Peyer's patch (tissue), 4 donors: ENCODE data around the gene SEMA5A. TPM values are rescaled to one million over a fixed set of nuclear protein-coding genes. Genes with fewer than 3 reads are reported as not detected.

Source experiments
- DNase-seq, 3 donors: peaks; one replicate each; pipeline ENCODE4 v3.0.0-alpha.2; 2017 to 2019
- H3K27ac ChIP-seq, 4 donors: fragments of 200-600 bp; sonication (generic); one replicate each; pipeline ENCODE4 v1.5.1; 2016 to 2019
- H3K27me3 ChIP-seq, 2 donors: fragments of 200-600 bp; sonication (generic); one replicate each; pipeline ENCODE4 v1.5.1; 2019
- H3K36me3 ChIP-seq, 3 donors: fragments of 200-600 bp; sonication (generic); one replicate each; pipeline ENCODE4 v1.5.1; 2016 to 2019
- H3K4me1 ChIP-seq, 4 donors: fragments of 200-600 bp; sonication (generic); one replicate each; pipeline ENCODE4 v1.5.1; 2016 to 2019
- H3K4me3 ChIP-seq, 4 donors: fragments of 200-600 bp; sonication (generic); 1 replicate in 3 of 4; 2 replicates in 1 of 4; pipeline ENCODE4 v1.5.1; 2016 to 2019; ENCODE audit warnings: mild to moderate bottlenecking in 1 of 4
- H3K9me3 ChIP-seq, 4 donors: fragments of 200-600 bp; sonication (generic); one replicate each; pipeline ENCODE4 v1.5.1; 2016 to 2019; ENCODE audit warnings: mild to moderate bottlenecking in 1 of 4
- POLR2A ChIP-seq, 2 donors: fragments of 450-650 bp; IDR thresholded peaks; one replicate each; pipeline ENCODE4 v1.5.1; 2017; ENCODE audit warnings: antibody characterized with exemption in 2 of 2, mild to moderate bottlenecking in 2 of 2, moderate library complexity in 2 of 2
- total RNA-seq, 4 donors: library from RNA; depleted of rRNA; stranded (reverse); fragments of >200 nt; gene quantifications; one replicate each; pipeline ENCODE4 v1.1.0, GENCODE V29; 2016
- TF ChIP-seq, protein P1 (sequence below), 6 experiments: fragments of 450-650 bp in 4 of 6; fragments of 200-600 bp in 2 of 6; sonication (generic) in 1 of 6; IDR thresholded peaks; one replicate each; pipeline ENCODE4 v1.5.1; 2017 to 2019; ENCODE audit warnings: antibody characterized with exemption in 6 of 6, mild to moderate bottlenecking in 3 of 6, moderate library complexity in 1 of 6

The SEMA5A gene
- total RNA-seq, 4 donors from 2014 or later: 11.6 to 22.5 (median 18.2) TPM

DNA sequence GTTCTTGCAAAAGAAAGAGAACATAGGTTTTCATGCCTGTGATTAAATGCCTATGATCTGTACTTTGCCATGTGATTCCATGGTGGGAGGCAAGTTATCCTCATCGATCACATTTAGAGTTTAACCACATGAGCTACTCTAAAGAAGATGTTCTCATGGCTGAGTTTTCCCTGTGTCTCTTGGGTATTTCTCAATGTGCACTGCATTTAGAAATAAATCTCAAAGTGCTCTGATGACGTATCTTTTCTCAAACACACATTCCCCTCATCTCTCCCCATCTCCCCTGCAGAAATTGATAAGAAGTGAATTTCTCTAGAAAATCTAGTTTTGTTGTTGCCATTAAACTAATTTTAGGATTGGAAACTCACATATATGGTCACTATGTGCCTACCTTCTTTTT lies 282.2 kb downstream of the SEMA5A start:
- H3K27me3 ChIP-seq: no peaks in the 10 kb centered on the region
- no peak overlapping the region for H3K27ac ChIP-seq
- no peaks in the 10 kb centered on the region for H3K9me3 ChIP-seq
- TF ChIP-seq POLR2A (IDR thresholded peaks at IDR 0.05): no peak
- TF ChIP-seq, protein P1, sequence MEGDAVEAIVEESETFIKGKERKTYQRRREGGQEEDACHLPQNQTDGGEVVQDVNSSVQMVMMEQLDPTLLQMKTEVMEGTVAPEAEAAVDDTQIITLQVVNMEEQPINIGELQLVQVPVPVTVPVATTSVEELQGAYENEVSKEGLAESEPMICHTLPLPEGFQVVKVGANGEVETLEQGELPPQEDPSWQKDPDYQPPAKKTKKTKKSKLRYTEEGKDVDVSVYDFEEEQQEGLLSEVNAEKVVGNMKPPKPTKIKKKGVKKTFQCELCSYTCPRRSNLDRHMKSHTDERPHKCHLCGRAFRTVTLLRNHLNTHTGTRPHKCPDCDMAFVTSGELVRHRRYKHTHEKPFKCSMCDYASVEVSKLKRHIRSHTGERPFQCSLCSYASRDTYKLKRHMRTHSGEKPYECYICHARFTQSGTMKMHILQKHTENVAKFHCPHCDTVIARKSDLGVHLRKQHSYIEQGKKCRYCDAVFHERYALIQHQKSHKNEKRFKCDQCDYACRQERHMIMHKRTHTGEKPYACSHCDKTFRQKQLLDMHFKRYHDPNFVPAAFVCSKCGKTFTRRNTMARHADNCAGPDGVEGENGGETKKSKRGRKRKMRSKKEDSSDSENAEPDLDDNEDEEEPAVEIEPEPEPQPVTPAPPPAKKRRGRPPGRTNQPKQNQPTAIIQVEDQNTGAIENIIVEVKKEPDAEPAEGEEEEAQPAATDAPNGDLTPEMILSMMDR (IDR thresholded peaks at IDR 0.05): no peak
- no peaks in the 10 kb centered on the region for H3K4me1 ChIP-seq
- H3K4me3 ChIP-seq: no peak overlapping the region
- H3K36me3 ChIP-seq: no peaks in the 10 kb centered on the region
- no peak for DNase-seq

DNA sequence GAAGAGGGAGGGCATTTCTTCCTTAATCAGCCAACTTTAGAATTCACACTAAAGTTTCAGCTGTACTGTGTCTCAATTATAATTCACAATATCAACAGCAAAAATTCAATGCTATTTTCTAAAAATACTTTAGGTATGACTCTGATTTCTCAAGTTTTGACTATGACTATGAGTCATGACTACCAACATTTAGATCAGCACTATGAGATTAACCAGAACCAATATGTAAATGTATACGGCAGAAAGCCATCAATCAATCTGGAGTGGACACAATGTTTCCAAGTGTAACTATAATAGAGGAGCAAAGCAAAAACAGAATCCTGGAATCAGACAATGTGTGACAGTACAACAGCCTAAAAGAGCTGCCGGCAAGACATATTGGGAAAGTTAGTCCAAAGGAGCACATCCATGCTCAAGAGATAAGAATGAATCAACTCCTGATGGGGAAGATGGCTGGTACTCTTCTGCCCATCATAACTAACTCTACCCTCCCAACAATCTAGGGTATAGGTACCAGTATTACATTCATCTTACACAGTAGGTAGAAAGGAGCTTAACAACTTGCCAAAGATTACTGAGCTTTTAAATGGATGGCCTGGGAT lies 294.4 kb downstream of the SEMA5A start:
- no peak for DNase-seq
- Histone ChIP-seq H3K27me3 (no peaks in the 10 kb centered on the region), H3K27ac (no peak overlapping the region), H3K4me3 (no peak overlapping the region), H3K36me3 (no peaks in the 10 kb centered on the region), H3K9me3 (no peaks in the 10 kb centered on the region), H3K4me1 (no peaks in the 10 kb centered on the region)
- no peak for TF ChIP-seq POLR2A (IDR thresholded peaks at IDR 0.05)
- TF ChIP-seq, protein P1 (IDR thresholded peaks at IDR 0.05): no peak

DNA sequence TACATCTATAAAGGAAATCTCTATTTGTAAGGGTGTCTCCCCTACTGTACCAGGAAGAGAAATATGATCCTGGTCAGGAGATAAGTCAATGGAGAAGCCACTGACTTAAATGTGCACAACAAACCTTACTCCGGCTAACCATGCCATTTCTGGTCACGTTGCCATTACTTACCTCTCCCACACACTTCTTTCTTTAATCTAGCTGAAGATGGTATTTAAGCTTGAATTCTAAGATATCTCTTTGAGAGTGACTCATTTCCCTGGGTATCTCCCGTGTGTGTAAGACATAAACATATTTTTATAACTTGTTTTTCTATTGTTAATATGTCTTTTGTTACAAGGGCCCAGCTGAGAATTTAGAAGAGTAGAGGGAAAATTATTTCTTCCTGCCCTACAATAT lies 296.6 kb downstream of the SEMA5A start:
- no peak for DNase-seq
- H3K9me3 ChIP-seq: no peaks in the 10 kb centered on the region
- no peaks in the 10 kb centered on the region for H3K4me1 ChIP-seq
- H3K27me3 ChIP-seq: no peaks in the 10 kb centered on the region
- no peak overlapping the region for H3K4me3 ChIP-seq
- H3K27ac ChIP-seq: no peak overlapping the region
- no peaks in the 10 kb centered on the region for H3K36me3 ChIP-seq
- TF ChIP-seq, protein P1 (IDR thresholded peaks at IDR 0.05): no peak
- TF ChIP-seq POLR2A (IDR thresholded peaks at IDR 0.05): no peak

DNA sequence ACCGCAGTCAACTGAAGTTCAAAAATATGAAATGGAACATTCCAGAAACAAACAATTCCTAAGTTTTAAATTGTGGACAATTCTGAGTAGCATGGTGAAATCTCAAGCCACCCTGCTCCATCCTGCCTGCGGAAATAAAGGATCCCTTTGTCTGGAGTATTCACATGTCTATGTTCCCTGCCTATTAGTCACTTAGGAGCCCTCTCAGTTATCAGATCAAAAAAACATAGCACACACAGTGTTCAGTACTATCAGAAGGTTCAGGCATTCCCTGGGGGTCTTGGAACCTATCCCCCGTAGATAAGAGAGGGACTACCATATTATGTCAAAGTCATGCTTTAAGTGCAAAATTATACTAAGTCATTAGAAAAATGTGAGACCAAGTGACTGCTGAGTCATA lies 300.8 kb downstream of the SEMA5A start:
- H3K36me3 ChIP-seq: no peaks in the 10 kb centered on the region
- no peak overlapping the region for H3K27ac ChIP-seq
- H3K4me1 ChIP-seq: no peaks in the 10 kb centered on the region
- H3K27me3 ChIP-seq: no peaks in the 10 kb centered on the region
- no peak overlapping the region for H3K4me3 ChIP-seq
- no peak for DNase-seq
- H3K9me3 ChIP-seq: no peaks in the 10 kb centered on the region
- TF ChIP-seq POLR2A (IDR thresholded peaks at IDR 0.05): no peak
- TF ChIP-seq, protein P1 (IDR thresholded peaks at IDR 0.05): no peak

DNA sequence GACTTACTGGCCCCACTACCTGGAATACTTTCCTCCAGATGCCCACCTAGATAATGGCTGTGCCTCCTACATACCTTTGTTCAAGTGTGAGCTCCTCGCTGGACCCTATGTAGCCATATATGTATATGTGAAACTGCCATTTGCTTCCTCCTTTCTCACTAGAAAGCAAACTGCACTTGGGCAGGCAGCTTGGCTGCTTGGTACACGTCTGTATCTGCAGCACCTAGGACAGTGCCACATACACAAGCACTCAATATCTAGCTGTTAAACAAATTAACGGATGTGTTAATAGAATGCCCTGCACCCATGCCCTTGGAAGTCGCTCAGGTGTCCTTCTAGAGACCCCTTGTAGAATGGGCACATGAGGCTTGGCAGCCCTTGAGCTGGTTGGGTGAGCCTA lies 301.5 kb downstream of the SEMA5A start:
- no peak for DNase-seq
- no peaks in the 10 kb centered on the region for H3K27me3 ChIP-seq
- no peaks in the 10 kb centered on the region for H3K4me1 ChIP-seq
- no peak overlapping the region for H3K27ac ChIP-seq
- H3K9me3 ChIP-seq: no peaks in the 10 kb centered on the region
- H3K36me3 ChIP-seq: no peaks in the 10 kb centered on the region
- no peak overlapping the region for H3K4me3 ChIP-seq
- TF ChIP-seq, protein P1 (IDR thresholded peaks at IDR 0.05): no peak
- no peak for TF ChIP-seq POLR2A (IDR thresholded peaks at IDR 0.05)
